GM19099 (cell line): ENCODE data around the gene PTAFR.

Experiments
- POLR2A ChIP-seq: IDR thresholded peaks from 3 replicates; pipeline ENCODE4 v1.6.1; 2011; ENCODE audit warnings: low read depth; ENCODE audit not compliant: insufficient read length; ENCODE audit errors: extremely low read depth

PTAFR gene

GRCh38 chr1:28176492-28177470 lies at the start of gene PTAFR:
Gene PTAFR, minus strand, starts transcription at chr1:28176690. Its CDS starts 25,669 bp downstream, at chr1:28151021.
- TF ChIP-seq POLR2A, result peak; percentile 63

DNA sequence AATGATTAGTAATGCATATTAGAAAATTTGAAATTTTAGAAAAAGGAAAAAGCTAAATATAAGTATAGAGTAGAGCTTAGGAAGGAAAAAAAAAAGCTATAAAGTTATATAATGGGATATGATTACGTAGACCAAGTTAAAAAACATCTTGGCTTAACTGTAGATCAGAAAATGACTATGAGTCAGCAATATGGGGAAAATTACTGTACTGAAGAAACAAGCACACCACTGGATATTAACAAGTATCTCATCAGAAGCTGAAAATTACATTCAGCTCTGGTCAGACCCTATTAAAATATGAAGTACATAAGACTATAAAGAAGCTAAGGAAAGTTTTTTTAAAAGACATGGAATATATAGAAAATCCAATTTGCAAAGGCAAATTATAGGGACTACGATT lies 36.8 kb upstream of the PTAFR start:
- no peak for TF ChIP-seq POLR2A

GRCh38 chr1:28209700-28210099 lies 33.2 kb upstream of the PTAFR start:
- TF ChIP-seq POLR2A, result no peak

DNA sequence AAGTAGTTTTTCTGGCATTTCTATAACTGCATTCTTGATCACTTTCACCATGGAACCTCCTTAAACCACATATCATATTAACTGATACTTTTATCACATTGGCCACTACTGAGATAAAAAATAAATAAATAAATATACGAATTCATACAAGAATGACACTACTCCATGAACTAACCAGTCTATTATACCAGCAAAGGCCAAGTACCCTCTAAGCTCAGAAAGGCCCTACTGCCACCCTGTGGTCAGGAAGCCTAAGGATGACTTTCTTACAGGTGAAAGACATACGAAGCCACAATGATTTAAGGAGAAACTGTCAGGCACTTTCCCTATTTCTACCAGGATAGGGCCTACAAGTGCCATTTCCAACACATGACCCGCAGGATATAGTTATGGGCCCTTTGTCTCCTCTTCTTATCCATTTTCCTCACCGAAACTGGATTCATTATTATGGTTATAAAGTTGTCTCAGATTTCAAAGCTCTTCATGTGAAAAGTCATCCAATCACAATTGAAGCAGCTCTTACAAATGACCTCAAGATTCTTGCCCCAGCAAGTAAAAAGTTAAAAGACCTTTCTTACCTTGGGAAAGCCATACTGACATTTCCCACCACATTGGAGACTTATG lies 32.4 kb upstream of the PTAFR start:
- no peak for TF ChIP-seq POLR2A

DNA sequence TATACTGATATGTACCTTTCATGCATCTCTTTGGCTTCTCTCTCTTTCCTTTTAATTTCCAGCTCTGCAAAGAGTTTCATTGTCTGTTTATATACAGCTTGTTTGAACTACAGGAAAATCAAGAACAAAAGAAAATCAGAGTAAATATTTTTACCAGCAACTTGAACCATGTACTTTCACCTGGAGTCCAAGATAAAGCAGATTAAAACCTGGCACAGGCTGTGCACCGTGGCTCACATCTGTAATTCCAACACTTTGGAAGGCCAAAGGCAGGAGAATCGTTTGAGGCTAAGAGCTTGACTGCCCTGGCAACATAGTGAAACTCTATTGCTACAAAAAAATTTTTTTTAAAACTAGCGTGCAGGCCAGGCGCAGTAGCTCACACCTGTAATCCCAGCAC lies 28.8 kb upstream of the PTAFR start:
- TF ChIP-seq POLR2A, result no peak

DNA sequence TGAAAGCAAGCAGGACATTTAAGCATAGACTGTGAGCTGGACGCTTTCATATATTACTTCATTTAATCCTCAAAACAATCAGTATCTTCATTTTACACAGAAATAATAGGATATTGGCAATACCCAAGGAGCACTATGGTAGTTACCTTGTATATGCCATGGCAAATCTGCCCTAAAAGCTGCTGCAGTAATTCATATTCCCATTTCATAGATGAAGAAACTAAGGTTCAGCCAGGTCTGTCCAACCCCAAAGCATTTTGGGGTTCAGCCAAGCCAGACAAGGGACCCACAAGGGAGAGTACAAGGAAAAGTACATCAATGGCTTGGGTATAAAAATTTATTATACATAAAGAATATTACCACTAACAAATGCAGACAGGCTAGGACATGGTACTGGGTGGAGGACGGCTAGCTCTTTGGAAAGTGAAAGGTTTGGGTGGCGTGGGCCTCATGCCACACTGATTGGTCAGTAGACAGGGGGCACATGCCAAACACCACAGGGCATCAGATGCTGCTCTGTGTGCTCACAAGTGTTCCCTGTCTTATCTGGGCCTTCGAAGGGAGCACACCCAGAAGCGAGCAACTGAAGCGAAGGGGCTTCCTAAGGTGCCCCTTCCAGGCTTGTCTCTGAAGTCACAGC lies 23.9 kb upstream of the PTAFR start:
- no peak for TF ChIP-seq POLR2A

DNA sequence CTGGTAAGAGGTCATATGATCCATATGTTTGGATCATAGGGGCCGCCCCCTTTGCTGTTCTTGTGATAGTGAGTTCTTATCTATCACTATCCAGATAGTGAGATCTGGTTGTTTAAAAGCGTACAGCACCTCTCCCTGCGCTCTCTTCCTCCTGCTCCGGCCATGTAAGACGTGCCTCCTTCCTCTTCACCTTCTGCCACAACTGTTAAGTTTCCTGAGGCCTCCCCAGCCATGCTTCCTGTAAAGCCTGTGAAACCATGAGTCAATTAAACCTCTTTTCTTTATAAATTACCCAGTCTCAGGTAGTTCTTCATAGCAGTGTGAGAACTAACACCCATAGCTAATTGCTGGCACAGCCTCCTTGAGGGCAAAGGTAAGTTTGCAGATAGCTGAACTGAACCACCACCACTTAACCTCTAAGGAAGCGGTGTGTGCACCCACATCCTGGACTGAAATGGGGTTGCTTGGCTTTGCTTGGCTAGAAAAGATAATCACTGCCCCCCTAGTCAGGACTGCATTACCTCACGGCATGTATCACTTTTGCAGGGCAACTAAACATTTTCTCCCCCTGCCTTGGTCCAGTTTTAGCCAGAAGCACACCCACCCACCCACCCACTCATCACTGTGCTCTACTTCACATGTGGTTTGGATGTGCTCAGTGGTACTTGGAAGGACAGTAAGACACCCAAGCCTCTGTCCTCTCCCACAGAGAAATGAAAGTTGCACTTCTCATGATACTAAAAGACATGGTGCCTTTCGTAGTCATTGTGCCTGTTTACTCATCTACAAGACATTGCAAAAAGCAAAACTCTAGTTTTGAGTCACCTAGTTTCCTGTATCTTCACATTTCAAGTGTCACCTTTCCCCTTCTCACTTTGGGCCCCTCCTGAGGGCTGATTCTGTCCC lies 23.1 kb upstream of the PTAFR start:
- no peak for TF ChIP-seq POLR2A

DNA sequence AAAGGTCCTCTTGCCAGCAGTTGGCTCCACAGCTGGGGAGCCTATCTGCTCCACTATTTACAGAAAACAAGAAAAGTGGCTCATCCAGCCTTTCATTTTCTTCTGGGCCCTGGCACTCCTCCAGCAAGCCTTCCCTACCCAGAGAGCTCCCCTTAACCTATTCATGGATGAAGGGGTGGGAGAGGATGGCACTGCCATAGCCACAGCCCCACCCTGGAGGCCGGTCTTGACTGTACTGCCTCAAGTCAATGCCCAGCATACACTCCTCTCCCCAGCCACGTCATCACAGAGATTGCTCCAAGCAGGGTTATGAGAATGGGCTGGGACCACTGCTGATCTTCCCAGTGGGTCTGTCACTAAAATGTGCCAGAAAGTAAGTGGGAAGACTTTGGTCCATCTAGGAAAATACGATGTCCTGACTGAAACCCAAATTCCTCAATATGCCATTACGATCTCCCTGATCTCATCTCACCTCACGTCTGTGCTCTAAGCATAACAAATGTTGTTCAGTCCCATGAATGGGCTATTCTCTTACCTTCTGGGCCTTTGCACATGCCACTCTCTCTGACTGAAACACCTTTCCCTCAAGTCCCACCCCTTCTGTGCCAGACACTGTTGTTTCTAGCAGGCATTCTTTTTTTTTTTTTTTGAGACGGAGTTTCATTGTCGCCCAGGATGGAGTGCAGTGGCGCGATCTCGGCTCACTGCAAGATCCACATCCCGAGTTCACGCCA lies 21.4 kb upstream of the PTAFR start:
- no peak for TF ChIP-seq POLR2A

GRCh38 chr1:28196330-28196729 lies 19.8 kb upstream of the PTAFR start:
- TF ChIP-seq POLR2A, result no peak

DNA sequence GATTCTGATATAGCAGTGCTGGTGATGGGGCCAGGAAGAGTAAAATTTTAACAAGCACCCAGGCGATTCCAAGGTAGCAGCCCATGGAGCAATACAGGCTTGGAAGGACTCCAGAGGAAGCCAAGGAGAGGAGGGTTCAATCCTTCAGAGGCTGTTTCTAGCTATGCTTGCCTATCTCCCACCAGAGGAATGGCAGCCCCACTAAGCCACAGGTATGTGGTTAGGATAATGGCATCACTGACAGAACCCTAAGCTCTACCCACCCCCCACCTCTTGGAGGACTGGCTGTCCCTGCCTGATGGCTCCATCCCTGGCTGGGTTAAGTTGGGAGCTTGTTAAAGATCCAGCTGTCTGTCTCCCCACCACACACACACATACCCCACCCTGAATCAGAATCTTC lies 19.3 kb upstream of the PTAFR start:
- no peak for TF ChIP-seq POLR2A

- TF ChIP-seq POLR2A, result no peak
Observed at GRCh38 chr1:28194326-28195035, 18.0 kb upstream of the PTAFR start.

GRCh38 chr1:28193701-28194161 lies 17.2 kb upstream of the PTAFR start:
- no peak for TF ChIP-seq POLR2A

DNA sequence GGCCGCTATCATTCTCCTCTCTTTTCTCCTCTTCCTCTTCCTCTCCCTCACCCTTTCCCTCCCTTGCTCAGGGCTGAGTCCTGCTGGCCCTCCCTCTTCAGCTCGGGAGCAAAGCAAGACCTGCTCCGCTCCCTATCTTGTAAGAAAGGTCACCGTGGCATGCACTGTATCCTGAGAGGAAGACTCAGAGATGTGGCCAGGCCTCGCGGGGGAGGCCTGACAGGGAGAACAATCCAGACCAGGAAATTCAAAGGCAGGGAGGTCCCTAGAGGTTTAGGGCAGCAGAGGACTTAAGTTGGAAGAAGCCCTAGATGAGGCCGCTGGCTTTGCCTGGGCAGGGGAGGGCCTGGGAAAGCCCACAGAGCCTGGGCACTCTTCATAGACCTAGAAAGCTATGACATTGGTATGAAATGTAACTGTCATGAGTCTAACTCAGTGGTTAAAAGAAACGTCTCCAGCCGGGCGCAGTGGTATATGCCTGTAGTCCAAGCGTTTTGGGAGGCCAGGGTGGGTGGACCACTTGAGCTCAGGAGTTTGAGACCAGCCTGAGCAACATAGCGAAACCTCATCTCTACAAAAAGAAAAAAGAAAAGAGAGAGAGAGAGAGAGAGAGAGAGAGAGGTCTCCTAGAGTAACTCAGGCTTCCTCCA lies 14.6 kb upstream of the PTAFR start:
- no peak for TF ChIP-seq POLR2A
